Duodenal mucosa (tissue), 2 donors: ENCODE measurements around the gene MTR.

Experiments used
- H3K27ac ChIP-seq: one replicate; pipeline ENCODE4 v1.7.0; 2013; ENCODE audit warnings: low read depth, low read length
- H3K27me3 ChIP-seq, 2 donors: one replicate each; pipeline ENCODE4 v1.7.0; 2013; ENCODE audit warnings: low read length in 2 of 2, control low read depth in 1 of 2; ENCODE audit not compliant: insufficient read depth in 2 of 2, control insufficient read depth in 1 of 2
- H3K36me3 ChIP-seq, 2 donors: one replicate each; pipeline ENCODE4 v1.7.0; 2013; ENCODE audit warnings: low read length in 2 of 2, control low read depth in 1 of 2; ENCODE audit not compliant: insufficient read depth in 2 of 2, control insufficient read depth in 1 of 2
- H3K4me1 ChIP-seq, 2 donors: one replicate each; pipeline ENCODE4 v1.7.0; 2013; ENCODE audit warnings: low read length in 2 of 2, control low read depth in 1 of 2; ENCODE audit not compliant: insufficient read depth in 2 of 2, control insufficient read depth in 1 of 2
- H3K4me3 ChIP-seq, 2 donors: one replicate each; pipeline ENCODE4 v1.7.0; 2013; ENCODE audit warnings: low read length in 2 of 2, low read depth in 1 of 2
- H3K9ac ChIP-seq, 2 donors: one replicate each; pipeline ENCODE4 v1.7.0; 2013; ENCODE audit warnings: low read length in 2 of 2, low read depth in 1 of 2
- H3K9me3 ChIP-seq, 2 donors: one replicate each; pipeline ENCODE4 v1.7.0; 2013; ENCODE audit warnings: low read length in 2 of 2, control low read depth in 1 of 2; ENCODE audit not compliant: control insufficient read depth in 1 of 2

Gene MTR

GRCh38 chr1:236860101-236860500, 65.0 kb downstream of the MTR start:
- peaks cover 30 to 73% of the 10 kb centered on the region in 2 donors for H3K36me3 ChIP-seq
- no peaks in the 10 kb centered on the region for H3K4me1 ChIP-seq
- H3K4me3 ChIP-seq: no peak overlapping the region
- no peak overlapping the region for H3K9ac ChIP-seq
- no peaks in the 10 kb centered on the region for H3K27me3 ChIP-seq
- no peaks in the 10 kb centered on the region for H3K9me3 ChIP-seq
- no peak overlapping the region for H3K27ac ChIP-seq

GRCh38 chr1:236860674-236861073, 65.6 kb downstream of the MTR start:
- no peaks in the 10 kb centered on the region for H3K9me3 ChIP-seq
- no peak overlapping the region for H3K4me3 ChIP-seq
- H3K27me3 ChIP-seq: no peaks in the 10 kb centered on the region
- H3K4me1 ChIP-seq: no peaks in the 10 kb centered on the region
- H3K36me3 ChIP-seq: peaks cover 30 to 73% of the 10 kb centered on the region in 2 donors
- H3K9ac ChIP-seq: no peak overlapping the region
- no peak overlapping the region for H3K27ac ChIP-seq

- H3K9me3 ChIP-seq: no peaks in the 10 kb centered on the region
- H3K27ac ChIP-seq: no peak overlapping the region
- no peak overlapping the region for H3K4me3 ChIP-seq
- H3K36me3 ChIP-seq: peaks cover 26 to 76% of the 10 kb centered on the region in 2 donors
- no peaks in the 10 kb centered on the region for H3K27me3 ChIP-seq
- no peak overlapping the region for H3K9ac ChIP-seq
- H3K4me1 ChIP-seq: no peaks in the 10 kb centered on the region
Measured at GRCh38 chr1:236861560-236862218, 66.6 kb downstream of the MTR start.

GRCh38 chr1:236862219-236862591, 67.1 kb downstream of the MTR start:
- Histone ChIP-seq H3K36me3 (peaks cover 24 to 81% of the 10 kb centered on the region in 2 donors), H3K4me3 (no peak overlapping the region), H3K27me3 (no peaks in the 10 kb centered on the region), H3K9me3 (no peaks in the 10 kb centered on the region), H3K4me1 (no peaks in the 10 kb centered on the region), H3K9ac (no peak overlapping the region), H3K27ac (no peak overlapping the region)

- Histone ChIP-seq H3K4me3 (no peak overlapping the region), H3K9me3 (no peaks in the 10 kb centered on the region), H3K9ac (no peak overlapping the region), H3K4me1 (no peaks in the 10 kb centered on the region), H3K27me3 (no peaks in the 10 kb centered on the region), H3K27ac (no peak overlapping the region), H3K36me3 (peaks cover 19 to 80% of the 10 kb centered on the region in 2 donors)
Measured at GRCh38 chr1:236862615-236863211, 67.6 kb downstream of the MTR start.

GRCh38 chr1:236864211-236864610, 69.1 kb downstream of the MTR start:
- peaks cover 16 to 70% of the 10 kb centered on the region in 2 donors for H3K36me3 ChIP-seq
- no peak overlapping the region for H3K9ac ChIP-seq
- no peak overlapping the region for H3K4me3 ChIP-seq
- H3K4me1 ChIP-seq: no peaks in the 10 kb centered on the region
- no peaks in the 10 kb centered on the region for H3K9me3 ChIP-seq
- H3K27ac ChIP-seq: no peak overlapping the region
- no peaks in the 10 kb centered on the region for H3K27me3 ChIP-seq

GRCh38 chr1:236864996-236865817, 70.1 kb downstream of the MTR start:
- H3K4me1 ChIP-seq: no peaks in the 10 kb centered on the region
- no peaks in the 10 kb centered on the region for H3K27me3 ChIP-seq
- H3K36me3 ChIP-seq: peaks cover 16 to 70% of the 10 kb centered on the region in 2 donors
- no peak overlapping the region for H3K27ac ChIP-seq
- H3K9me3 ChIP-seq: no peaks in the 10 kb centered on the region
- no peak overlapping the region for H3K4me3 ChIP-seq
- no peak overlapping the region for H3K9ac ChIP-seq

GRCh38 chr1:236865818-236866155, 70.7 kb downstream of the MTR start:
- H3K27ac ChIP-seq: no peak overlapping the region

GRCh38 chr1:236868625-236869467, 73.8 kb downstream of the MTR start:
- Histone ChIP-seq H3K27ac (no peak overlapping the region), H3K9ac (no peak overlapping the region), H3K9me3 (no peaks in the 10 kb centered on the region), H3K36me3 (peaks cover 4 to 50% of the 10 kb centered on the region in 2 donors), H3K27me3 (no peaks in the 10 kb centered on the region), H3K4me1 (no peaks in the 10 kb centered on the region), H3K4me3 (no peak overlapping the region)

More at GRCh38 chr1:236865818-236866155, 70.7 kb downstream of the MTR start:
- no peaks in the 10 kb centered on the region for H3K27me3 ChIP-seq
- H3K36me3 ChIP-seq: peaks cover 16 to 70% of the 10 kb centered on the region in 2 donors
- no peaks in the 10 kb centered on the region for H3K4me1 ChIP-seq
- H3K9me3 ChIP-seq: no peaks in the 10 kb centered on the region
- no peak overlapping the region for H3K4me3 ChIP-seq
- H3K9ac ChIP-seq: no peak overlapping the region
